ENCODE data around the gene TBC1D2. TPM values are rescaled to one million over a fixed set of nuclear protein-coding genes. Genes with fewer than 3 reads are reported as not detected.

The TBC1D2 gene
- total and polyA plus RNA-seq, 2 donors: 2.5 to 21.2 TPM

DNA sequence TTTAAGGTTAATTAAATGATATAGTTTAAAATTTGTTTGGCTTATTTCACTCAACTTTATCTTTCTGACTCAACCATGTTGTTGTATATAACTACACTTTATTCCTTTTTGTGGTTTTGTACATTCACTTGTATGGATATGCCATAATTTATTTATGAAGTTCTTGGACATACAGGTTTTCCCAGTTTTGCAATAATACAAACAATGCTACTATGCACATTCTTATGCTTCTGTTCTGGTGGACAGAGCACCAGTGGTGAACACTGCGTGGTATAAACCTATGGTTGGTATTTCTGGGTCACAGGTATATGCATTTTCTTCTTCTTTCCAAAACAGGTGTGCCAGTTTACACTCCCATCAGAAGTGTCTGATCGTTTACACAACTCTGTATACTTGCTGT lies 100.8 kb downstream of the TBC1D2 start:
- 97% methylated on average over 2 of the region's 2 CpGs for WGBS
- H3K36me3 ChIP-seq (ENCODE audit: control insufficient read depth in 2 of 2, insufficient read depth in 2 of 2, low read length in 1 of 2): peaks cover 8 to 13% of the 10 kb centered on the region in 2 donors
- no peaks in the 10 kb centered on the region for H3K9me3 ChIP-seq (ENCODE audit: control insufficient read depth in 2 of 2, insufficient read depth in 1 of 2, low read length in 1 of 2)
- no peak overlapping the region for H3K27ac ChIP-seq (ENCODE audit: low read depth in 1 of 2, low read length in 1 of 2)
- H3K27me3 ChIP-seq (ENCODE audit: control insufficient read depth in 2 of 2, insufficient read depth in 1 of 2, low read length in 1 of 2): no peaks in the 10 kb centered on the region
- no peak overlapping the region for H3K4me3 ChIP-seq (ENCODE audit: low read length in 2 of 2)
- DNase-seq (ENCODE audit: low read depth in 6 of 9, low spot score in 9 of 9): no peak
- H3K4me1 ChIP-seq (ENCODE audit: control insufficient read depth in 2 of 2, insufficient read depth in 2 of 2, low read length in 2 of 2): no peaks in the 10 kb centered on the region

DNA sequence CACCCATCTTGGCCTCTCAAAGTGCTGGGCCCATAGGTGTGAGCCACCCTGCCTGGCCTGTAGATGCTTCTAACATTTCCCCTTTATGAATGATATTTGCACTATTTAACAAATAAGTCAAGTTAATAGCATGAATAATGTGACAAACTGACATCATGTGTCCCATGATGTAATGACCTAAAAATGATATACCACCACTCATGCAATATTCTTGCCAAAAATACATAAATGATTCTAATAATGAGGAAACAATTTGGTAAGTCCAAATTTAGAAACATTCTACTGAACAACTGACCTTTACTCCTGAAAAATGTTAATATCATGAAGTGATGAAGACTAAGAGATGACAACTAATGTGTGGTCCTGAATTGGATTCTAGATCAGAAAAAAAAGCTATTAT lies 102.9 kb downstream of the TBC1D2 start:
- no peaks in the 10 kb centered on the region for H3K27me3 ChIP-seq (ENCODE audit: control insufficient read depth in 2 of 2, insufficient read depth in 1 of 2, low read length in 1 of 2)
- no peak for DNase-seq (ENCODE audit: low read depth in 6 of 9, low spot score in 9 of 9)
- no peak overlapping the region for H3K27ac ChIP-seq (ENCODE audit: low read depth in 1 of 2, low read length in 1 of 2)
- peaks cover 6 to 12% of the 10 kb centered on the region in 2 donors for H3K36me3 ChIP-seq (ENCODE audit: control insufficient read depth in 2 of 2, insufficient read depth in 2 of 2, low read length in 1 of 2)
- no peak overlapping the region for H3K4me3 ChIP-seq (ENCODE audit: low read length in 2 of 2)
- H3K9me3 ChIP-seq (ENCODE audit: control insufficient read depth in 2 of 2, insufficient read depth in 1 of 2, low read length in 1 of 2): no peaks in the 10 kb centered on the region
- H3K4me1 ChIP-seq (ENCODE audit: control insufficient read depth in 2 of 2, insufficient read depth in 2 of 2, low read length in 2 of 2): no peaks in the 10 kb centered on the region

- DNase-seq (ENCODE audit: low read depth in 6 of 9, low spot score in 9 of 9): no peak
- WGBS: 93% methylated on average over 3 of the region's 3 CpGs
- no peaks in the 10 kb centered on the region for H3K27me3 ChIP-seq (ENCODE audit: control insufficient read depth in 2 of 2, insufficient read depth in 1 of 2, low read length in 1 of 2)
- H3K36me3 ChIP-seq (ENCODE audit: control insufficient read depth in 2 of 2, insufficient read depth in 2 of 2, low read length in 1 of 2): peaks cover 0 to 3% of the 10 kb centered on the region in 2 donors
- no peak overlapping the region for H3K27ac ChIP-seq (ENCODE audit: low read depth in 1 of 2, low read length in 1 of 2)
- no peaks in the 10 kb centered on the region for H3K9me3 ChIP-seq (ENCODE audit: control insufficient read depth in 2 of 2, insufficient read depth in 1 of 2, low read length in 1 of 2)
- peaks cover 0 to 3% of the 10 kb centered on the region in 2 donors for H3K4me1 ChIP-seq (ENCODE audit: control insufficient read depth in 2 of 2, insufficient read depth in 2 of 2, low read length in 2 of 2)
- no peak overlapping the region for H3K4me3 ChIP-seq (ENCODE audit: low read length in 2 of 2)
Measured at GRCh38 chr9:98150721-98151120, 104.7 kb downstream of the TBC1D2 start.

GRCh38 chr9:98150164-98150563 lies 105.3 kb downstream of the TBC1D2 start:
- H3K4me3 ChIP-seq (ENCODE audit: low read length in 2 of 2): no peak overlapping the region
- 97% methylated on average over 7 of the region's 7 CpGs for WGBS
- peaks cover 0 to 3% of the 10 kb centered on the region in 2 donors for H3K4me1 ChIP-seq (ENCODE audit: control insufficient read depth in 2 of 2, insufficient read depth in 2 of 2, low read length in 2 of 2)
- H3K27ac ChIP-seq (ENCODE audit: low read depth in 1 of 2, low read length in 1 of 2): no peak overlapping the region
- no peaks in the 10 kb centered on the region for H3K9me3 ChIP-seq (ENCODE audit: control insufficient read depth in 2 of 2, insufficient read depth in 1 of 2, low read length in 1 of 2)
- DNase-seq (ENCODE audit: low read depth in 6 of 9, low spot score in 9 of 9): no peak
- H3K36me3 ChIP-seq (ENCODE audit: control insufficient read depth in 2 of 2, insufficient read depth in 2 of 2, low read length in 1 of 2): peaks cover 0 to 3% of the 10 kb centered on the region in 2 donors
- H3K27me3 ChIP-seq (ENCODE audit: control insufficient read depth in 2 of 2, insufficient read depth in 1 of 2, low read length in 1 of 2): no peaks in the 10 kb centered on the region

DNA sequence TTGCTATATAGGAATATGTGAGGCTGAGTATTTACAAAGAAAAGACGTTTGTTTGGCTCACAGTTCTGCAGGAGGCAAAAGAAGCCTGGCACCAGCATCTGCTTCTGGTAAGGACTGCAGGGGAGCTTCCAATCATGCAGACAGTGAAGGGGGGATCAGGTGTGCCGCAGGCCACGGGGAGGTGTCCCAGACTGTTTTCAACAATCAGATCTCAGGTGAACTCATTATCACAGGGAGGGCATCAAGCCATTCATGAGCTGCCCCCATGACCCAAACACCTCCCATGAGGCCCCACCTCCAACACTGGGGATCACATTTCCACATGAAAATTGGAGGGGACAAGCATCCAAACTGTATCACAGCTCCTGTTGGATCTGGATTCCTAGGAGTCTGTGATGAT lies 106.0 kb downstream of the TBC1D2 start:
- Histone ChIP-seq H3K27me3 (ENCODE audit: control insufficient read depth in 2 of 2, insufficient read depth in 1 of 2, low read length in 1 of 2) (no peaks in the 10 kb centered on the region), H3K27ac (ENCODE audit: low read depth in 1 of 2, low read length in 1 of 2) (no peak overlapping the region), H3K4me1 (ENCODE audit: control insufficient read depth in 2 of 2, insufficient read depth in 2 of 2, low read length in 2 of 2) (peaks cover 0 to 3% of the 10 kb centered on the region in 2 donors), H3K4me3 (ENCODE audit: low read length in 2 of 2) (no peak overlapping the region), H3K36me3 (ENCODE audit: control insufficient read depth in 2 of 2, insufficient read depth in 2 of 2, low read length in 1 of 2) (peaks cover 0 to 3% of the 10 kb centered on the region in 2 donors), H3K9me3 (ENCODE audit: control insufficient read depth in 2 of 2, insufficient read depth in 1 of 2, low read length in 1 of 2) (no peaks in the 10 kb centered on the region)
- DNase-seq (ENCODE audit: low read depth in 6 of 9, low spot score in 9 of 9): no peak
- 94% methylated on average over 3 of the region's 3 CpGs for WGBS

Other genes with a start within 250 kb of the TBC1D2 start
- gene NANS, start 198.9 kb downstream of the TBC1D2 start, total RNA-seq: 36.3 TPM
- gene NANS, start 198.9 kb downstream of the TBC1D2 start, polyA plus RNA-seq: 38.0 TPM
- gene TRIM14, start 136.4 kb downstream of the TBC1D2 start, total RNA-seq: 12.7 TPM
- gene TRIM14, start 136.4 kb downstream of the TBC1D2 start, polyA plus RNA-seq: 16.4 TPM
- gene CORO2A, start 63.0 kb downstream of the TBC1D2 start, total RNA-seq: 5.1 TPM
- 7.5 TPM for gene CORO2A, start 63.0 kb downstream of the TBC1D2 start, polyA plus RNA-seq